ENCODE measurements around the gene CCR3. TPM values are rescaled to one million over a fixed set of nuclear protein-coding genes. Genes with fewer than 3 reads are reported as not detected.

The CCR3 gene
- total RNA-seq, 2 experiments from 2014 or later, result not detected

Other genes starting within 250 kb of the CCR3 start
- 10 to 100 TPM in 1 of 2 experiments, 1 to 10 TPM in 1; 9.4 to 10.2 TPM for gene FYCO1, start 246.6 kb upstream of the CCR3 start, total RNA-seq
- gene XCR1, start 215.0 kb upstream of the CCR3 start, total RNA-seq, result not detected
- under 1 TPM in 1 of 2 experiments, not detected in 1; 0.14 TPM for gene CCR1, start 34.1 kb upstream of the CCR3 start, total RNA-seq
- under 1 TPM in 1 of 2 experiments, not detected in 1; 0.16 TPM for gene CCR2, start 111.7 kb downstream of the CCR3 start, total RNA-seq
- gene CCR5, start 128.5 kb downstream of the CCR3 start, total RNA-seq, result under 1 TPM; 0.08 to 0.21 TPM
- gene CCRL2, start 164.8 kb downstream of the CCR3 start, total RNA-seq, result 1 to 10 TPM; 3.1 to 3.4 TPM
- not detected for gene LTF, start 222.4 kb downstream of the CCR3 start, total RNA-seq